Measurements from ENCODE around the gene GRM7. TPM values are rescaled to one million over a fixed set of nuclear protein-coding genes. Genes with fewer than 3 reads are reported as not detected.

The GRM7 gene
- total RNA-seq, 1 experiment from 2014 or later: not detected

GRCh38 chr3:7615043-7615442 is 754.1 kb downstream of the GRM7 start:
- H3K79me2 ChIP-seq (ENCODE audit: insufficient read depth, low read length): no peaks in the 10 kb centered on the region
- no peaks in the 10 kb centered on the region for H4K20me1 ChIP-seq (ENCODE audit: insufficient read depth)
- no peaks in the 10 kb centered on the region for H3K4me1 ChIP-seq (ENCODE audit: control insufficient read depth in 1 of 2, insufficient read depth in 2 of 2, low read length in 2 of 2)
- no peak overlapping the region for H3K27ac ChIP-seq (ENCODE audit: low read depth, low read length)
- H3K9me3 ChIP-seq (ENCODE audit: control insufficient read depth in 1 of 2, insufficient read depth in 1 of 2, low read depth in 1 of 2, low read length in 2 of 2): no peaks in the 10 kb centered on the region
- H3K36me3 ChIP-seq (ENCODE audit: control insufficient read depth in 1 of 2, insufficient read depth in 2 of 2, low read length in 2 of 2): no peaks in the 10 kb centered on the region
- H3K4me2 ChIP-seq (ENCODE audit: low read length): no peak overlapping the region
- H3K9ac ChIP-seq (ENCODE audit: low read length): no peak overlapping the region
- ATAC-seq (no peak), DNase-seq (ENCODE audit: low read depth, low spot score) (no peak)
- TF ChIP-seq EZH2phosphoT487 (IDR thresholded peaks at IDR 0.05; ENCODE audit: borderline replicate concordance) (no peak), SIN3A (IDR thresholded peaks at IDR 0.05; ENCODE audit: low read depth) (no peak), CBX3 (IDR thresholded peaks at IDR 0.05; ENCODE audit: low read depth) (no peak), JUND (IDR thresholded peaks at IDR 0.05) (no peak), ELF1 (IDR thresholded peaks at IDR 0.05; ENCODE audit: borderline replicate concordance, low read depth) (no peak), EGR1 (IDR thresholded peaks at IDR 0.05; ENCODE audit: low read depth) (no peak), TCF7L2 (IDR thresholded peaks at IDR 0.05; ENCODE audit: borderline replicate concordance, extremely low read depth, insufficient read depth, insufficient read length) (no peak), REST (IDR thresholded peaks at IDR 0.05; ENCODE audit: low read depth) (no peak), CTCF (IDR thresholded peaks at IDR 0.05 in 2 of 3, conservative IDR thresholded peaks at IDR 0.05 in 1 of 3; ENCODE audit: borderline replicate concordance in 1 of 3, insufficient read depth in 1 of 3, low read depth in 2 of 3, low read length in 2 of 3) (no peak), SP1 (IDR thresholded peaks at IDR 0.05; ENCODE audit: low read depth) (no peak), POLR2A (IDR thresholded peaks at IDR 0.05; ENCODE audit: borderline replicate concordance, extremely low read depth, insufficient read depth, insufficient read length) (no peak), FOSL1 (IDR thresholded peaks at IDR 0.05; ENCODE audit: low read depth) (no peak), ZFX (IDR thresholded peaks at IDR 0.05) (no peak), ZNF274 (IDR thresholded peaks at IDR 0.05; ENCODE audit: low read depth, low read length) (no peak), MAX (IDR thresholded peaks at IDR 0.05) (no peak)
- ChIA-PET CTCF (no interaction called here), RAD21 (ENCODE audit: low non-redundant PET in 1 of 2, low total read pairs in 2 of 2, uncharacterized antibody in 2 of 2, unreplicated experiment in 2 of 2) (no interaction called here), POLR2A (no interaction called here)
- no peak overlapping the region for H3K4me3 ChIP-seq (replicated peaks in 1 of 2; ENCODE audit: low read depth in 1 of 2, low read length in 2 of 2)
- no TSS peak for BruUV-seq (replicated peaks)
- intact Hi-C loops (cut with micrococcal nuclease): no loop called here
- no peak overlapping the region for H2AFZ ChIP-seq (ENCODE audit: low read depth, low read length, poor library complexity, severe bottlenecking)
- H3K27me3 ChIP-seq (ENCODE audit: insufficient read depth, low read length): no peaks in the 10 kb centered on the region
- no peaks in the 10 kb centered on the region for H3K9me2 ChIP-seq (ENCODE audit: insufficient read depth)
